Lung (tissue), 12 donors: ENCODE measurements around the gene HEY2. TPM values are rescaled to one million over a fixed set of nuclear protein-coding genes. Genes with fewer than 3 reads are reported as not detected.
A peak's percentile ranks its signal among the peaks of the same experiment; 100 is the strongest.

Experiments used
- ATAC-seq: fragments of 200-7000 bp; cut with Tn5 transposase; one replicate; pipeline ENCODE4 v1.9.1; 2020; ENCODE audit warnings: moderate number of reproducible peaks; ENCODE audit not compliant: insufficient read depth, low FRiP score
- DNase-seq, 3 donors: peaks; one replicate each; pipeline ENCODE4 v3.0.0-alpha.2; 2013 to 2017
- H3K27ac ChIP-seq, 2 donors: one replicate each; pipeline ENCODE4 v1.5.1; 2013; ENCODE audit warnings: mild to moderate bottlenecking in 2 of 2, moderate library complexity in 2 of 2, control low read depth in 1 of 2, inconsistent platforms in 1 of 2, low read depth in 1 of 2, low read length in 1 of 2
- H3K27me3 ChIP-seq, 3 donors: one replicate each; pipeline ENCODE4 v1.5.1; 2013; ENCODE audit warnings: low read length in 2 of 3; ENCODE audit not compliant: control insufficient read depth in 3 of 3, insufficient read depth in 3 of 3
- H3K36me3 ChIP-seq, 4 donors: one replicate each; pipeline ENCODE4 v1.5.1; 2013; ENCODE audit warnings: low read length in 4 of 4, mild to moderate bottlenecking in 1 of 4, moderate library complexity in 1 of 4; ENCODE audit not compliant: control insufficient read depth in 4 of 4, insufficient read depth in 4 of 4
- H3K4me1 ChIP-seq, 5 donors: one replicate each; pipeline ENCODE4 v1.5.1; 2013; ENCODE audit warnings: low read length in 5 of 5, mild to moderate bottlenecking in 2 of 5, moderate library complexity in 1 of 5; ENCODE audit not compliant: control insufficient read depth in 5 of 5, insufficient read depth in 5 of 5
- H3K4me3 ChIP-seq: one replicate; pipeline ENCODE4 v1.5.1; 2013; ENCODE audit warnings: mild to moderate bottlenecking, control low read depth, moderate library complexity
- H3K9ac ChIP-seq, 2 donors: one replicate each; pipeline ENCODE4 v1.5.1; 2013; ENCODE audit warnings: low read length in 2 of 2, control low read depth in 1 of 2; ENCODE audit not compliant: insufficient read depth in 1 of 2
- H3K9me3 ChIP-seq, 4 donors: one replicate each; pipeline ENCODE4 v1.5.1; 2013; ENCODE audit warnings: low read length in 3 of 4, mild to moderate bottlenecking in 1 of 4, moderate library complexity in 1 of 4; ENCODE audit not compliant: control insufficient read depth in 4 of 4, insufficient read depth in 3 of 4
- CTCF ChIP-seq: IDR thresholded peaks from 2 replicates; pipeline ENCODE4 v1.5.1; 2012; ENCODE audit warnings: mild to moderate bottlenecking; ENCODE audit errors: control extremely low read depth, extremely low read depth
- WGBS, 2 donors: extraction: QIAGEN DNeasy Blood & Tissue Kit; methylation state at CpG; one replicate each; pipeline ENCODE4 v1.1.7; 2013; 5-methylcytosine and 5-hydroxymethylcytosine counted together
- polyA plus RNA-seq, 2 donors: library from polyadenylated mRNA; stranded (reverse); fragments of 200-250 nt; gene quantifications; one replicate each; pipeline ENCODE4 v1.2.1, GENCODE V29; 2013
- total RNA-seq, 2 donors: library from RNA; depleted of rRNA in 1 of 2; stranded (reverse); fragments of >200 nt in 1 of 2; gene quantifications; one replicate each; pipeline ENCODE4 v1.2.1, GENCODE V29; 2014 to 2021
- donor health status: control.
- donor health status: control.
- donor health status: Bipolar disorder and iron deficiency.
- donor health status: healthy.
- donor health status: DM: yes; HTN: yes; CAD: no.

Gene HEY2
- total and polyA plus RNA-seq, 4 donors: 1.0 to 5.2 (median 1.5) TPM

- ATAC-seq: peak; percentile 61
- no peaks in the 10 kb centered on the region for H3K9me3 ChIP-seq
- peaks cover 0 to 2% (median 0%) of the 10 kb centered on the region in 4 donors for H3K36me3 ChIP-seq
- no peak overlapping the region for H3K4me3 ChIP-seq
- H3K27ac ChIP-seq: peak overlapping the region in 1 of 2 donors; percentile 42
- DNase-seq: no peak
- H3K4me1 ChIP-seq: peaks cover 0 to 5% (median 0%) of the 10 kb centered on the region in 5 donors
- 77 to 85% methylated on average over 3 of the region's 3 CpGs for WGBS, 2 donors
- no peaks in the 10 kb centered on the region for H3K27me3 ChIP-seq
- TF ChIP-seq CTCF: no peak
- no peak overlapping the region for H3K9ac ChIP-seq
Observed at GRCh38 chr6:125797120-125797885, 47.9 kb downstream of the HEY2 start.

- ATAC-seq: no peak
- Histone ChIP-seq H3K27ac (peak overlapping the region in 1 of 2 donors; percentile 20), H3K4me1 (peaks cover 0 to 5% (median 2%) of the 10 kb centered on the region in 5 donors), H3K27me3 (no peaks in the 10 kb centered on the region), H3K9me3 (no peaks in the 10 kb centered on the region), H3K9ac (no peak overlapping the region), H3K36me3 (peaks cover 0 to 2% (median 0%) of the 10 kb centered on the region in 4 donors), H3K4me3 (no peak overlapping the region)
- no peak for TF ChIP-seq CTCF
- peak in 1 of 3 donors; percentile 27 for DNase-seq
- 67 to 78% methylated on average over 3 of the region's 3 CpGs for WGBS, 2 donors
Observed at GRCh38 chr6:125797886-125798444, 48.5 kb downstream of the HEY2 start.

- no peaks in the 10 kb centered on the region for H3K9me3 ChIP-seq
- DNase-seq: no peak
- no peak for ATAC-seq
- no peaks in the 10 kb centered on the region for H3K27me3 ChIP-seq
- peaks cover 0 to 2% (median 0%) of the 10 kb centered on the region in 4 donors for H3K36me3 ChIP-seq
- H3K4me3 ChIP-seq: no peak overlapping the region
- WGBS, 2 donors: 73 to 76% methylated on average over 5 of the region's 5 CpGs
- no peak overlapping the region for H3K9ac ChIP-seq
- TF ChIP-seq CTCF: no peak
- peaks cover 0 to 4% (median 1%) of the 10 kb centered on the region in 5 donors for H3K4me1 ChIP-seq
- peak overlapping the region in 1 of 2 donors; percentile 76 for H3K27ac ChIP-seq
Observed at GRCh38 chr6:125798734-125799508, 49.5 kb downstream of the HEY2 start.
